GM19324 (cell line): ENCODE measurements around the gene PLEKHG5.

Source experiments
- ATAC-seq: cut with Tn5 transposase; IDR thresholded peaks from one replicate; pipeline ENCODE4 v1.9.1; 2021; ENCODE audit warnings: mild to moderate bottlenecking, moderate library complexity; ENCODE audit not compliant: unreplicated experiment, low FRiP score

Gene PLEKHG5

DNA sequence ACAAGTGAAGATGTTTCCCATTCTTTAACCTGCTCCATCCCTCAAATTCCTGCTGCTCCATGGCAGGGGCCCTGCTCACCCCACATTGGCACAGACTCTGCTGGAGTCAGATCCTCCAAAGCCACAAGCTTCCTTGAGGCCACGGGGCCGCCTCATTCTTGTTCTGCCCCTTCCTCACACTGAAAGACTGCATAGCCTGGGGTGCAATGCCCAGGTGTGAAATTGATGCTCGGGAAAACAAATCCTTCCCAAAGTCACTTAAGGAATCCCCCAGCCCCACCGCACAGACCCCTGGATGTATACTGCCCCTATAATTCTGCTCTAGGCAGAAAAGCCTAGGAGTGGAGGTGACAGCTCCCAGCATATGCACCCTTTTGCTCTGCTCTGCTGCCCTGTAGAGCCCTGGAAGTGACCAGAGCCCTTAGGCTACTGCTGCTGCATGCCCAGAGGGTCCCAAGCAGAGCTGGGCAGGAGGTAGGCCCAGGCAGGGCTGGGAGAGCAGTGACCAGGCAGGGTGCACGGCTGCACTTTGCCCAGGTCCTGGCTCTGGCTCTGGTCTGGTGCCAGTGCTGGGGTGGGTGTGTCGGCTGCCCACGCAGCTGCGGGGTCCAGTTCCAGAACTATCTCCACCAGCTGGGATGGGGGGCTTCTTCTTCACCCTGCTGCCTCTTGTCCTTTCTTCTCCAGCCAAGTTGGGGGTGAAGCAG, 73.4 kb downstream of the PLEKHG5 start:
- ATAC-seq: no peak
